Suprapubic skin (tissue), 3 donors: ENCODE results near the gene GNPTAB.
"Not testable (repeated sequence)": the region's sequence is repeated elsewhere in the genome, so short reads cannot be mapped to it uniquely, and the experiment has no call there.

Experiments used
- CTCF ChIP-seq, 2 donors: fragments of 200-600 bp in 1 of 2; fragments of 450-650 bp in 1 of 2; sonication (generic) in 1 of 2; IDR thresholded peaks; one replicate each; pipeline ENCODE4 v1.5.1; 2016 to 2019; ENCODE audit warnings: antibody characterized with exemption in 2 of 2, mild to moderate bottlenecking in 1 of 2, moderate library complexity in 1 of 2
- EP300 ChIP-seq: sonication (generic); formaldehyde crosslinking; IDR thresholded peaks from one replicate; pipeline ENCODE4 v1.6.1; 2017; ENCODE audit warnings: antibody characterized with exemption

GRCh38 chr12:101818689-101819088 is 12.1 kb downstream of the GNPTAB start:
- not testable (repeated sequence) for TF ChIP-seq EP300; CTCF (IDR thresholded peaks at IDR 0.05)
